SK-N-SH (cell line): ENCODE results near the gene ADAMTS19. TPM values are rescaled to one million over a fixed set of nuclear protein-coding genes. Genes with fewer than 3 reads are reported as not detected.

Experiments used
- CTCF ChIA-PET: fragments of 300-600, 350-600 bp; formaldehyde crosslinking; extraction: SDS; loops from one replicate; lab custom pipeline; 2021; lab: Yijun Ruan, JAX
- POLR2A ChIA-PET: fragments of 350-600 bp; sonication (Branson Sonifier 250); formaldehyde crosslinking; extraction: SDS; loops from one replicate; lab custom pipeline; 2020; ENCODE audit warnings: antibody characterized with exemption, inconsistent platforms; lab: Yijun Ruan, JAX
- DNase-seq: peaks from one replicate; pipeline ENCODE4 v3.0.0; 2012
- H2AFZ ChIP-seq: fragments of 200-600 bp; sonication (generic); 2 replicates; pipeline ENCODE4 v1.8.1; 2016; ENCODE audit warnings: antibody characterized with exemption, mild to moderate bottlenecking, low read depth
- H3F3A ChIP-seq: fragments of 200-600 bp; sonication (generic); replicated peaks from 2 replicates; pipeline ENCODE3; 2016; ENCODE audit warnings: antibody characterized with exemption, mild to moderate bottlenecking; ENCODE audit not compliant: insufficient read depth
- H3K27ac ChIP-seq, 2 experiments: fragments of 200-500 bp in 1 of 2; fragments of 200-600 bp in 1 of 2; sonication (Bioruptor generic) in 1 of 2; sonication (generic), shearing (Covaris generic) in 1 of 2; 2 replicates each; pipeline versions ENCODE4 v1.5.1 to v1.6.1; 2014 to 2016; ENCODE audit warnings: low read depth in 2 of 2, inconsistent platforms in 1 of 2, low read length in 1 of 2, mild to moderate bottlenecking in 1 of 2, mixed read lengths in 1 of 2
- H3K27me3 ChIP-seq: fragments of 200-600 bp; sonication (generic), shearing (Covaris generic); 2 replicates; pipeline ENCODE4 v1.6.1; 2016; ENCODE audit warnings: mixed run types; ENCODE audit not compliant: insufficient read depth
- H3K36me3 ChIP-seq, 2 experiments: fragments of 200-500 bp in 1 of 2; fragments of 200-600 bp in 1 of 2; sonication (Bioruptor generic) in 1 of 2; sonication (generic) in 1 of 2; replicated peaks in 1 of 2; 2 replicates each; pipeline versions ENCODE3 to v1.5.1; 2014 to 2016; ENCODE audit warnings: low read length in 1 of 2, mild to moderate bottlenecking in 1 of 2; ENCODE audit not compliant: insufficient read depth in 2 of 2, control insufficient read depth in 1 of 2
- H3K4me1 ChIP-seq, 2 experiments: fragments of 200-500 bp in 1 of 2; fragments of 200-600 bp in 1 of 2; sonication (Bioruptor generic) in 1 of 2; sonication (generic), shearing (Covaris generic) in 1 of 2; 2 replicates each; pipeline versions ENCODE4 v1.5.1 to v1.6.1; 2014 to 2016; ENCODE audit warnings: low read depth in 1 of 2, low read length in 1 of 2, mixed run types in 1 of 2; ENCODE audit not compliant: insufficient read depth in 2 of 2, control insufficient read depth in 1 of 2
- H3K4me2 ChIP-seq: fragments of 200-600 bp; sonication (generic), shearing (Covaris generic); 2 replicates; pipeline ENCODE4 v1.6.1; 2017; ENCODE audit warnings: mixed run types
- H3K4me3 ChIP-seq, 2 experiments: fragments of 200-500 bp in 1 of 2; fragments of 200-600 bp in 1 of 2; sonication (Bioruptor generic) in 1 of 2; sonication (generic), shearing (Covaris generic) in 1 of 2; 2 replicates each; pipeline versions ENCODE4 v1.5.1 to v1.8.1; 2014 to 2016; ENCODE audit warnings: low read depth in 2 of 2, inconsistent platforms in 1 of 2, low read length in 1 of 2, mild to moderate bottlenecking in 1 of 2, mixed read lengths in 1 of 2, moderate library complexity in 1 of 2
- H3K79me2 ChIP-seq: fragments of 200-600 bp; sonication (generic); 2 replicates; pipeline ENCODE4 v1.8.1; 2017; ENCODE audit warnings: mild to moderate bottlenecking; ENCODE audit not compliant: insufficient read depth
- H3K9ac ChIP-seq: fragments of 200-600 bp; sonication (generic); 2 replicates; pipeline ENCODE4 v1.6.1; 2017; ENCODE audit warnings: mixed run types
- H3K9me2 ChIP-seq: fragments of 200-600 bp; sonication (generic); 2 replicates; pipeline ENCODE4 v1.6.1; 2017; ENCODE audit warnings: mixed run types
- H3K9me3 ChIP-seq: fragments of 200-600 bp; sonication (generic); 2 replicates; pipeline ENCODE4 v1.6.1; 2017; ENCODE audit warnings: mixed run types, mild to moderate bottlenecking, moderate library complexity
- H4K20me1 ChIP-seq: fragments of 200-600 bp; sonication (generic); 2 replicates; pipeline ENCODE4 v1.6.1; 2017; ENCODE audit warnings: mild to moderate bottlenecking, mixed run types; ENCODE audit not compliant: insufficient read depth
- CHD2 ChIP-seq: fragments of 150-350 bp; IDR thresholded peaks from 2 replicates; pipeline ENCODE4 v1.6.1; 2018; ENCODE audit warnings: low read length; ENCODE audit not compliant: partially characterized antibody
- ELF1 ChIP-seq: IDR thresholded peaks from 2 replicates; pipeline ENCODE4 v1.4.0; 2012
- EP300 ChIP-seq, 2 experiments: IDR thresholded peaks; 2 replicates each; pipeline versions ENCODE4 v1.4.0 to v1.6.1; 2012; ENCODE audit warnings: borderline replicate concordance in 1 of 2, low read depth in 1 of 2, low read length in 1 of 2
- FOXJ3 ChIP-seq: sonication (generic); formaldehyde crosslinking; IDR thresholded peaks from 2 replicates; pipeline ENCODE4 v1.5.1; 2020; ENCODE audit warnings: mild to moderate bottlenecking, missing genetic modification reagents
- GABPA ChIP-seq: IDR thresholded peaks from 2 replicates; pipeline ENCODE4 v1.4.0; 2012; ENCODE audit warnings: low read depth, mild to moderate bottlenecking
- GATA2 ChIP-seq: sonication (generic); formaldehyde crosslinking; IDR thresholded peaks from 2 replicates; pipeline ENCODE4 v1.5.0; 2020; ENCODE audit warnings: mild to moderate bottlenecking, missing genetic modification reagents
- IRF3 ChIP-seq: fragments of 150-350 bp; IDR thresholded peaks from 2 replicates; pipeline ENCODE4 v1.6.1; 2016; ENCODE audit warnings: mild to moderate bottlenecking, low read depth, low read length
- JUND ChIP-seq: IDR thresholded peaks from 2 replicates; pipeline ENCODE4 v1.4.0; 2012
- MEF2A ChIP-seq: IDR thresholded peaks from 2 replicates; pipeline ENCODE4 v1.4.0; 2012; ENCODE audit warnings: low read depth, borderline replicate concordance
- MXI1 ChIP-seq: IDR thresholded peaks from 2 replicates; pipeline ENCODE4 v1.6.1; 2012; ENCODE audit warnings: mild to moderate bottlenecking, low read depth, low read length, improper control_type of control experiment
- NFIC ChIP-seq: IDR thresholded peaks from 2 replicates; pipeline ENCODE4 v1.4.0; 2012; ENCODE audit warnings: borderline replicate concordance
- RCOR1 ChIP-seq: fragments of 150-350 bp; IDR thresholded peaks from 2 replicates; pipeline ENCODE4 v1.6.1; 2017; ENCODE audit warnings: antibody characterized with exemption, low read length
- SMC3 ChIP-seq: IDR thresholded peaks from 2 replicates; pipeline ENCODE4 v1.6.1; 2012; ENCODE audit warnings: low read depth, low read length, improper control_type of control experiment
- TEAD4 ChIP-seq: IDR thresholded peaks from 2 replicates; pipeline ENCODE4 v1.4.0; 2012; ENCODE audit warnings: mild to moderate bottlenecking, borderline replicate concordance; ENCODE audit not compliant: insufficient read depth
- WGBS: methylation state at CpG from one replicate; pipeline ENCODE4 v1.1.6; 2017; ENCODE audit warnings: low lambda C conversion rate; 5-methylcytosine and 5-hydroxymethylcytosine counted together
- polyA plus RNA-seq, 3 experiments: library from polyadenylated mRNA; depleted of rRNA; stranded (reverse); fragments of >200 nt; gene quantifications; 2 replicates each; pipeline ENCODE4 v1.2.3, GENCODE V29; 2012
- TF ChIP-seq, protein P1 (sequence below): IDR thresholded peaks from 2 replicates; pipeline ENCODE4 v1.4.0; 2012; ENCODE audit warnings: low read depth, borderline replicate concordance

The ADAMTS19 gene
- polyA plus RNA-seq, 1 of the 3 experiments (the other 2 are of a cell fraction) = 0.10 TPM

- Histone ChIP-seq H3K4me2 (no peak overlapping the region), H2AFZ (no peak overlapping the region), H3K4me3 (no peak overlapping the region), H3K4me1 (no peaks in the 10 kb centered on the region), H3K9me2 (no peaks in the 10 kb centered on the region), H3K36me3 (no peaks in the 10 kb centered on the region), H4K20me1 (no peaks in the 10 kb centered on the region), H3K9me3 (no peaks in the 10 kb centered on the region), H3K9ac (no peak overlapping the region), H3K27ac (no peak overlapping the region), H3K79me2 (no peaks in the 10 kb centered on the region), H3K27me3 (no peaks in the 10 kb centered on the region), H3F3A (no peaks in the 10 kb centered on the region)
- POLR2A ChIA-PET = no interaction called here
- CTCF ChIA-PET = no interaction called here
- DNase-seq = no peak
- 2% methylated on average over 1 of the region's 1 CpG for WGBS
- TF ChIP-seq MXI1 (no peak), TEAD4 (no peak), CHD2 (no peak), GATA2 (CRISPR knock-in tag) (no peak), EP300 (IDR thresholded peaks at IDR 0.05; ENCODE audit: borderline replicate concordance in 1 of 2, low read depth in 1 of 2, low read length in 1 of 2) (no peak), RCOR1 (no peak), GABPA (no peak)
These were observed 162.4 kb downstream of the ADAMTS19 start for GRCh38 chr5:129622531-129622930.

- H3K27me3 ChIP-seq = no peaks in the 10 kb centered on the region
- H3K4me1 ChIP-seq = no peaks in the 10 kb centered on the region
- no peak overlapping the region for H3K4me2 ChIP-seq
- ChIA-PET CTCF (interaction anchor here (1.0 kb wide), 1 partner anchor 35 kb away, joined by 3 read pairs; no protein-coding TSS in a partner anchor), POLR2A (no interaction called here)
- 0% methylated on average over 1 of the region's 1 CpG for WGBS
- no peaks in the 10 kb centered on the region for H3K79me2 ChIP-seq
- H4K20me1 ChIP-seq = no peaks in the 10 kb centered on the region
- no peaks in the 10 kb centered on the region for H3K9me3 ChIP-seq
- no peaks in the 10 kb centered on the region for H3K9me2 ChIP-seq
- H2AFZ ChIP-seq = no peak overlapping the region
- H3K27ac ChIP-seq = no peak overlapping the region
- no peak overlapping the region for H3K9ac ChIP-seq
- TF ChIP-seq GABPA (no peak), IRF3 (no peak), NFIC (no peak), JUND (no peak), SMC3 (no peak), FOXJ3 (CRISPR knock-in tag) (no peak), MEF2A (no peak), MXI1 (no peak), ELF1 (no peak)
- TF ChIP-seq, protein P1, sequence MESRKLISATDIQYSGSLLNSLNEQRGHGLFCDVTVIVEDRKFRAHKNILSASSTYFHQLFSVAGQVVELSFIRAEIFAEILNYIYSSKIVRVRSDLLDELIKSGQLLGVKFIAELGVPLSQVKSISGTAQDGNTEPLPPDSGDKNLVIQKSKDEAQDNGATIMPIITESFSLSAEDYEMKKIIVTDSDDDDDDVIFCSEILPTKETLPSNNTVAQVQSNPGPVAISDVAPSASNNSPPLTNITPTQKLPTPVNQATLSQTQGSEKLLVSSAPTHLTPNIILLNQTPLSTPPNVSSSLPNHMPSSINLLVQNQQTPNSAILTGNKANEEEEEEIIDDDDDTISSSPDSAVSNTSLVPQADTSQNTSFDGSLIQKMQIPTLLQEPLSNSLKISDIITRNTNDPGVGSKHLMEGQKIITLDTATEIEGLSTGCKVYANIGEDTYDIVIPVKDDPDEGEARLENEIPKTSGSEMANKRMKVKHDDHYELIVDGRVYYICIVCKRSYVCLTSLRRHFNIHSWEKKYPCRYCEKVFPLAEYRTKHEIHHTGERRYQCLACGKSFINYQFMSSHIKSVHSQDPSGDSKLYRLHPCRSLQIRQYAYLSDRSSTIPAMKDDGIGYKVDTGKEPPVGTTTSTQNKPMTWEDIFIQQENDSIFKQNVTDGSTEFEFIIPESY = no peak
- no peak for DNase-seq
- no peak overlapping the region for H3K4me3 ChIP-seq
- no peaks in the 10 kb centered on the region for H3K36me3 ChIP-seq
- no peaks in the 10 kb centered on the region for H3F3A ChIP-seq
These were observed 169.5 kb downstream of the ADAMTS19 start for GRCh38 chr5:129629575-129629974.
